Upper lobe of left lung (tissue), 4 donors: Measurements from ENCODE around the gene ANO2.

Source experiments
- EP300 ChIP-seq, 4 donors: sonication (generic); formaldehyde crosslinking; IDR thresholded peaks; one replicate each; pipeline ENCODE4 v1.5.1; 2017; ENCODE audit warnings: antibody characterized with exemption in 4 of 4, control low read depth in 2 of 4
- POLR2A ChIP-seq, 4 donors: fragments of 450-650 bp; IDR thresholded peaks; one replicate each; pipeline ENCODE4 v1.5.1; 2016 to 2017; ENCODE audit warnings: antibody characterized with exemption in 4 of 4, mild to moderate bottlenecking in 2 of 4
- POLR2AphosphoS5 ChIP-seq, 2 donors: sonication (generic); formaldehyde crosslinking; IDR thresholded peaks; one replicate each; pipeline ENCODE4 v1.5.1; 2017; ENCODE audit warnings: antibody characterized with exemption in 2 of 2
- TF ChIP-seq, protein P1 (sequence below), 6 experiments: fragments of 450-650 bp in 4 of 6; fragments of 200-600 bp in 2 of 6; sonication (generic) in 2 of 6; IDR thresholded peaks; one replicate each; pipeline ENCODE4 v1.5.1; 2016 to 2019; ENCODE audit warnings: antibody characterized with exemption in 6 of 6

DNA sequence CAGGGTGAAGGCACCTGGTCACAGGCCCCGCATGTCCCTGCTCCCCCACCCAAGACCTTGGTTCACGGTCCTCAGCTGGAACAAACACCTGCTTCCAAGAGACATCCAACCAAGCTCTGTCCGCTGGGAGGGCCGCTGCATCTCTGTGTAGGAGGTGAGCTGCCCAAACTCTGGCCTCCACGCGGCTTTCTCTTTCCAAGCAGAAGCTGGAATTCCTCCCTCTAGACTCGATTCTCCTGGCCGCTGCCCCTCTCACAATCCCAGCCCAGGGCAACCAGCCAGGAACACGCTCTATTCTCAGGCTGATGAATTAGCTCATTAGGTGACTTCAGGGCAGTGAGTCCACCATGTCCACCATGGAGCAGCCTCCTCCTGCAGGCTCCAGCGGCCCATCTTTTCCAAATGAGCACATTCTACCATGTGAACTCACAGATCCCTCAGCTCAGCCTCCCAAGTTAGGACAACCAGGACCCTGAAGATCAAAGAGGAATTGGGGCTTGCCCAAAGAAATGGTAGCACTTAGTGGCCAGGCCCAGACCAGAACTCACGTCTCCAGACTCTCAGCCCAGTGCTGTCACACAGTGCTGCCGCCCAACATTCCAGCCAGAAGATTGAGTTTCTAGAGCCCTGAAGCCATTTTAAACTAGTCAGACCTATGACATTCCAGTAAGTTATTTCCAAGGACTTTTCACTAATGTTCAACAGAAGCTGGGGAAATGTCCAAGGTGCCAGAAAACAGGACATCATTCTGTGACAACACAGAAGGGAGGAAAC is 146.6 kb downstream of the ANO2 start:
- TF ChIP-seq EP300 (IDR thresholded peaks at IDR 0.05) (no peak), POLR2A (IDR thresholded peaks at IDR 0.05) (no peak), POLR2AphosphoS5 (IDR thresholded peaks at IDR 0.05) (no peak)
- TF ChIP-seq, protein P1, sequence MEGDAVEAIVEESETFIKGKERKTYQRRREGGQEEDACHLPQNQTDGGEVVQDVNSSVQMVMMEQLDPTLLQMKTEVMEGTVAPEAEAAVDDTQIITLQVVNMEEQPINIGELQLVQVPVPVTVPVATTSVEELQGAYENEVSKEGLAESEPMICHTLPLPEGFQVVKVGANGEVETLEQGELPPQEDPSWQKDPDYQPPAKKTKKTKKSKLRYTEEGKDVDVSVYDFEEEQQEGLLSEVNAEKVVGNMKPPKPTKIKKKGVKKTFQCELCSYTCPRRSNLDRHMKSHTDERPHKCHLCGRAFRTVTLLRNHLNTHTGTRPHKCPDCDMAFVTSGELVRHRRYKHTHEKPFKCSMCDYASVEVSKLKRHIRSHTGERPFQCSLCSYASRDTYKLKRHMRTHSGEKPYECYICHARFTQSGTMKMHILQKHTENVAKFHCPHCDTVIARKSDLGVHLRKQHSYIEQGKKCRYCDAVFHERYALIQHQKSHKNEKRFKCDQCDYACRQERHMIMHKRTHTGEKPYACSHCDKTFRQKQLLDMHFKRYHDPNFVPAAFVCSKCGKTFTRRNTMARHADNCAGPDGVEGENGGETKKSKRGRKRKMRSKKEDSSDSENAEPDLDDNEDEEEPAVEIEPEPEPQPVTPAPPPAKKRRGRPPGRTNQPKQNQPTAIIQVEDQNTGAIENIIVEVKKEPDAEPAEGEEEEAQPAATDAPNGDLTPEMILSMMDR (IDR thresholded peaks at IDR 0.05), result no peak
